ENCODE data around the gene NFS1.

Gene NFS1

GRCh38 chr20:35619196-35620095 lies 79.7 kb downstream of the NFS1 start:
- DNase-seq (ENCODE audit: low read depth, low spot score) = no peak
- no peak overlapping the region for H3K27ac ChIP-seq

DNA sequence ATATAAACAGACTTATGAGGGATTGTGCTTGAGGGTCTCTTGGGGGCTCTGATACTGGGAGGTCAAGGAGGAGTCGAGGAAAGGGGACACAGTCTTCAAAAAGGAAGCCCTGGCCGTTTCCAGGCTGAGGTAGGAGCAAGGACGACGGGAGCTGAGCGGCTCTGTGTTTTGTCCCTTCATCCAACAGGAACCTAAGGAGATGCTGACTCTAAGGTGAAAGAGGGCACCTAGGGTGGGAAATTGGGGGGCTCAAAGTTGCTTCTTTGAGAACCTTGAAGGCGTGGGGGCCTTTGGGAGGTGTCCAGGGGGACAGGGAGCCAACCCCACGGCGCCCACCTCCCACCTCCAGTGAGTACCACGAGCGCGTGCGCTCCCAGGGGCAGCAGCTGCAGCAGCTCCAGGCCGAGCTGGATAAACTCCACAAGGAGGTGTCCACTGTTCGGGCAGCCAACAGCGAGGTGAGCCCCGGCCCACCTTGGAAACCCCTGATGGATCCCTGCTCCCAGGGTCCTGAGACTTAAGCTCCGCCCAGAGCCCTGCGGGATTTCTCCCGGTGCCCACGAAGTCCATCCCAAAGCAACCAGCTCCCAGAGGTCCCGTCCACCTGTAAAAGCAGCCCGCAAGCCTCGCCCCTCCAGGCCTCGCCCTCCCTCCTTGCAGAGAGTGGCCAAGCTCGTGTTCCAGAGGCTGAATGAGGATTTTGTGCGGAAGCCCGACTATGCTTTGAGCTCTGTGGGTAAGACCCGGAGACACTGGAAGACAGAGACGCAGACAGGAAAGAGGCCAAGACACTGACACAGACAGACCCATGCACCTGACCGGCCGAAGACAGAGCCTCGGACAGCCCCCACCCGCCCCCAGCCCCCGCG lies 80.7 kb downstream of the NFS1 start:
- DNase-seq (ENCODE audit: low read depth, low spot score) = no peak
- peak overlapping the region; percentile 46 for H3K27ac ChIP-seq

All from epithelial cell of prostate (primary cell).